HG03469 (cell line): ENCODE results near the gene SH3RF2.

Experiments
- ATAC-seq: cut with Tn5 transposase; IDR thresholded peaks from one replicate; pipeline ENCODE4 v1.9.1; 2021; ENCODE audit warnings: mild to moderate bottlenecking, moderate library complexity, moderate number of reproducible peaks; ENCODE audit not compliant: unreplicated experiment

Gene SH3RF2

GRCh38 chr5:146040527-146040926 lies 104.1 kb downstream of the SH3RF2 start:
- no peak for ATAC-seq

GRCh38 chr5:146041180-146041789 lies 104.9 kb downstream of the SH3RF2 start:
- ATAC-seq: peak; percentile 61

GRCh38 chr5:146042628-146043279 lies 106.4 kb downstream of the SH3RF2 start:
- ATAC-seq: no peak

GRCh38 chr5:146043722-146044121 lies 107.3 kb downstream of the SH3RF2 start:
- no peak for ATAC-seq

- no peak for ATAC-seq
Observed at GRCh38 chr5:146047396-146047795, 111.0 kb downstream of the SH3RF2 start.

GRCh38 chr5:146048994-146049703 lies 112.8 kb downstream of the SH3RF2 start:
- no peak for ATAC-seq

- no peak for ATAC-seq
Observed at GRCh38 chr5:146049704-146050026, 113.3 kb downstream of the SH3RF2 start.

- no peak for ATAC-seq
Observed at GRCh38 chr5:146050086-146050485, 113.7 kb downstream of the SH3RF2 start.

DNA sequence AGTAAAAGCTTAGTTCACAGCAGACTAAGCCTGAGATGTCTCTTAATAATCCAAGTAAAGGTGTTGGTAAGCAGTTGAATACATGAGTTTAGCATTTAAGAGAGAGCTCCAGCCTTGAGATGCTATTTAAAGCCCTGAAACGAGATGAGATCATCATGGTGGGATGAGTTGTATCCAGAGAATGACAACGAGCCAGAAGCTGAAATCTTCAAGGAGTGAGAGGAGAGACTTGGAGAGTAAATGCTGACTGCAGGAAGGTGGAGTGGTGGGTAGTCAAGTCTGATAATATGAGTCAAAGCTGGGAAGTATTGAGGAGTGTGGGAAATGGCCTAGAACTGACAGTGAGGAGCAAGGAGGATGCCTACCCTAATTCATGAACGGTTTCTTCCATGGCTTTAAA lies 115.3 kb downstream of the SH3RF2 start:
- ATAC-seq: no peak

DNA sequence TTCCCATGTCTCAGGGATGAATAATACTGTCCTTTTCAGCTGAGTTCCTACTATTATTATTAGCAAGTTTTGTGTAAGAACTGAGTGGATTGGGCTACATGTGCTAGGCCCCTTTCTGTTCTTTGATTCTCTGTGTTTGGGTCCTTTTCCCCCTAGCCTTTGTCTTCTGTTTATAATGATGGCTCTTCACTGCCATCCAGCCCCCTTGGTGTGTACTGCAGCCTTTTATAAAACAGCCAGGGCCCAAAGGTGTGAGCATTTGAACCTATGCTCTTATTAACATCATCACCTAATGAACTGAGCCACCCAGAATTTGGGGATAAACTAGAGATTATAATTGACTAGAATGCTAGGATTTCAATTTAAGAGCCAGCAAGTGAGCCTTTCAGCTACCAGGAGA lies 116.4 kb downstream of the SH3RF2 start:
- no peak for ATAC-seq

DNA sequence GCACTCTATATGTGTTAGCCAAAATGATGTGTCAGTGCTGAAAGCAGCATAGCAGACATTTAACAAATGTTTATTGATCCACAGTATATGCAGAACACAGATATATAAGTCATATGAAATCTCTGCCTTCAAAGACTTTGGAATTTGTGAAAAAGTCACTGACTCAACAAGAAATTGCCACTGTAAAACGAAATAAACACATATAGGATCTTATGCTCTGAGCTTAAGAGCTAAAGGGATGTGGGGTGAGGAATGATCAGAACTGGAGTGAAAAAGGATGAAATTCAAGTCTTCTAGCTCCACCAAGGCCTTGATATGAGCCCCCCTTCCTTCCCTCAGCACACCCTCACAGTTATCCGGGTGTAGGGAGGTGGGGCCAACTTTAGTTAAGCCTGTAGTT lies 119.1 kb downstream of the SH3RF2 start:
- no peak for ATAC-seq

GRCh38 chr5:146059460-146060220 lies 123.3 kb downstream of the SH3RF2 start:
- no peak for ATAC-seq

GRCh38 chr5:146060221-146060585 lies 123.8 kb downstream of the SH3RF2 start:
- ATAC-seq: no peak

DNA sequence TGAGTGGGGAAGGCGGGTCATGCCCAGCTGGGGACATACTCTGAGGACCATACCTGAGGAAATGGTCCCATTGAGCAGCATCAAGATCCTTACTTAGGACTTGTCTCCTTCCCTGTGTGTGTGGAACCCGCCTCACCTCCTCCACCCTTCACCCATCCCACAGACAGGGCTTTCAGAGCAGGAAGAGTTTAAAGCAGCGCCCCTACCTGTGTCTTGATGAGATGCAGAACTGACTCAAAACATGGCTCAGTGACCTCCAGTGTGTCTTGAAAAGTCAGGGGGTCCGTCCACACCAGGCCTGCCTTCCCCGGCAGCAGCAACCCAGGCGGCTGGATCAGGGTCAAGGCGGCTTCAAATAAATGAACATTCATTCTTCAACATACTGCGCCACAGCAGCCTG lies 130.6 kb downstream of the SH3RF2 start:
- ATAC-seq: no peak

GRCh38 chr5:146068206-146068605 lies 131.8 kb downstream of the SH3RF2 start:
- ATAC-seq: no peak

- peak; percentile 38 for ATAC-seq
Observed at GRCh38 chr5:146068977-146069779, 132.8 kb downstream of the SH3RF2 start.

DNA sequence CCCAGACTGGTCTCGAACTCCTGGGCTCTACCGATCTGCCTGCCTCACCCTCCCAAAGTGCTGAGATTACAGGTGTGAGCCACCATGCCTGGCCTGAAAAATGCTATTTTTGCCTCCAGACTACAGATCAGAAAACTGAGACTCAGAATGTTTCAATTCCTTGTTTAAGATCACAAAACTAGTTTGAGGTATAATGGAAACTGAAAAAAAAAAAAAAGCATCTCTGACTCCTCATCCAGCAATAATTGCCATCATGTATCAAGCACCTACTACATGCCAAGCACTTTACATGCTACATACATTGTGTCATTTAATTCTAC lies 133.4 kb downstream of the SH3RF2 start:
- peak; percentile 43 for ATAC-seq

DNA sequence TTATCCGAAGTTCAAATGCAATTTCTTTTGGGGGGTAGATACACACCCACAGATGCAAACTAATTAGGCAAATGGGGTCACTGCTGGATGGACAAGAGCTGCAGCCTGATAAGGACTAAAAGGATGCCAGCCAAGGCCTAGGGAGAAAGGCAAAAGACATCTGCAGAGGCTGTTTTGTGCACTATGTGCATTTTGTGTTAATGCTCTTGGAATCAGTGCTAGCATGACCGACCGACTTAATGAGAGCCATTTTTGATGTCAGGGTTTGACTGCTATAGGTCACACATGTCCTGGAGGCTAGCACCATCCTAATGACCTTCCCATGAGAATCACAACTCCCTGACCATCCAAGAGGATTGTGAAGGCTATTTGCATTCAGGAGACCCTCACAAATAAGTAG lies 134.4 kb downstream of the SH3RF2 start:
- ATAC-seq: no peak

GRCh38 chr5:146071171-146071570 lies 134.8 kb downstream of the SH3RF2 start:
- no peak for ATAC-seq

DNA sequence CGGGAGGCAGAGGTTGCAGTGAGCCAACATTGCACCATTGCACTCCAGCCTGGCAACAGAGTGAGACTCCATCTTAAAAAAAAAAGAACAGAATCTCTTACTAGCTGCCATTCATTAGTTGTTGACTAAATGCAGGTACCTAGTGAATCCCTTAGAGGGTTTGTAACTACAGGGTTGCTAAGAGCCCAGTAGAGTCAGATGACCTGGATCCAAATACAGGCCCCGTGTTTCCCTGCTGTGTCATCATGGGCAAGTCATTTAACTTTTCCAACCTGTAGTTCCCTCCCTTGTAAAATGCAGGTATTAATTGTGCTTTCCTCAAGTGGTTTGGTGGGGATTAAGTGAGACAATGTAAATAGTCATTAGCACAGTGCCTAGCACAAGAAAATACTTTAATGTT lies 136.2 kb downstream of the SH3RF2 start:
- no peak for ATAC-seq
